ENCODE data around the gene SNX19.
"Not testable (repeated sequence)": the region's sequence is repeated elsewhere in the genome, so short reads cannot be mapped to it uniquely, and the experiment has no call there.

The SNX19 gene

DNA sequence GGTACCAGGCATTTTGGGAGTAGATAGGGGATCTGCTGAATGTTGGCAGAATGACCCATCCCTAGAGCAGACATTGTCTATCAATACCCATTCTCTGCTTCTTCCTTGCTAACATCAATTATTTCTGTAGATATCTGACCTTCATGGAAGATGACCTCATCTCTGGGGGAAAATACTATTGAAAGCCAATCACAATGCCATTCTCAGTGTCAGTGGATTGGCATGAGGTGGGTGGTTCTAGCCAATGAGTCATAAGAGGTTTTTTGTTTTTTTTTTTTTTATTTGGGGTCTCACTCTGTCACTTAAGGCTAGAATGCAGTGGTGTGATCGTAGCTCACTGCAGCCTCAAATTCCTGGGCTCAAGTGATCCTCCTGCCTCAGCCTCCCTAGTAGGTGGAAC is 42.5 kb downstream of the SNX19 start:
- DNase-seq (ENCODE audit: low read depth in 2 of 2) = no peak

DNA sequence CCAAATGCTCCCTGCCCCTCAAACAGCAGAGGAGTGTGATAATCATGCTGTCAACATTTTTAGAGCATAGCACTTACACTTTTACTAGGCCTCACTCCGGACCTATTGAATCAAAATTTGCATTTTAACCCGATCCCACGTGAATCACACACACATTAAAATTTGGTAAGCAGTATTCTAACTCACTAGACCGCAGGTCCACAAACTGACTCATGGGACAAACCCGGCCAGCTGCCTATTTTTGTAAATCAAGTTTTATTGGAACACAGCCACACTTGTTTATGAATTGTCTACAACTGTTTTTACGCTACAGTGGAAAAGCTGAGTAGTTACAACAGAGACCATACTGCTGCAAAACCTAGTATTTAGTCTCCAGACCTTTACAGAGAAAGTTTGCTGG is 43.3 kb downstream of the SNX19 start:
- DNase-seq (ENCODE audit: low read depth in 2 of 2) = no peak

GRCh38 chr11:130872513-130872912 is 43.8 kb downstream of the SNX19 start:
- no peak for DNase-seq (ENCODE audit: low read depth in 2 of 2)

- DNase-seq (ENCODE audit: low read depth in 2 of 2) = no peak
These were observed 44.2 kb downstream of the SNX19 start for GRCh38 chr11:130872102-130872501.

DNA sequence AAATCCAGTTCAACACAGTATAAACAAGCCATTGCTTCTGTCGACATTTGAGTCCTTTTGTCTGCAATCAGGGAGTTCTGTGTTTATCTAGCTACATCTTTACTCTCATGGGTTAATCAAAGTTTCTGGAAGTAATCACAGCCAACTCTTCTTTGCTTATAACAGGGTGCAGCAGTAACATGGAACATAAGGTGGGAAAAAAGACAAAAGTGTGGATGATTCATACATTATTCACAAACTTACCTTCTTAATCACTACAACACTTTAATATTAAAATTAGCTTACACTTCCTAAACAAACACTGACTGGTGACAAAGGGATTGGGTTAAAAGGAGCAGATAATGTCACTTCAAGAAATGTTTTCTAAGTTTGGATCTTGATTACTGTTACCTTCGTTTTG is 44.7 kb downstream of the SNX19 start:
- no peak for DNase-seq (ENCODE audit: low read depth in 2 of 2)

DNA sequence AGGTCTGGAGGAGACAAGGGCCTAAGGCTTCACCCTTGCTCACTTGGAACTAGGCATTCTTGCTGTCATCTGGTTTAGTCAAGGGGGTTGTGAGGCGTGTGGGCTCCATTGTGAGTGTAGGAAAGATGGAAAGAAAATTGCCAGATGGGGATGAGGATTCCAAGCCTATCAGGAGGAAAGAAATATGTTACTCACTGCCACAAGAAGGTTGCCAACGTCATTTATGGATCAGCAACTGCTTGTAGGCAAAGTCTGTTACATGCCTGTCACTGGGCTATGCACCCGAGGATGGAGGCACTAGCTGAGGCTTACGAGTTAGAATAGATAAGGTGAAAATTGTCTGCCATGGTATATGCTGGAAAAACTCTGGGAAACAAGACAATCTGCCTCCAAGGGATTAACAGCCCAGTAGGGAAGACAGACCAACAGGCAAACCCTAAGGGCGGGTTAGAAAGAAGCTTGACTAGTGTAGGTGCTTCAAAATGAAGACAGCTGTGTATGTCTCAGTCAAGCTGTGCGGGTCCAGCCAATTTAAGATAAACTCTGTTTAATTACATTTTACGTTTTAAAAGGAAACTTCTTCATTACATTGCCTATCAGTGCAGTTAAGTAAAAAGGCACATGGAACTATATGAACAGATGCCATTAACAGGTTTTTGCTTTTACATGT is 47.4 kb downstream of the SNX19 start:
- no peak for DNase-seq (ENCODE audit: low read depth in 2 of 2)

DNA sequence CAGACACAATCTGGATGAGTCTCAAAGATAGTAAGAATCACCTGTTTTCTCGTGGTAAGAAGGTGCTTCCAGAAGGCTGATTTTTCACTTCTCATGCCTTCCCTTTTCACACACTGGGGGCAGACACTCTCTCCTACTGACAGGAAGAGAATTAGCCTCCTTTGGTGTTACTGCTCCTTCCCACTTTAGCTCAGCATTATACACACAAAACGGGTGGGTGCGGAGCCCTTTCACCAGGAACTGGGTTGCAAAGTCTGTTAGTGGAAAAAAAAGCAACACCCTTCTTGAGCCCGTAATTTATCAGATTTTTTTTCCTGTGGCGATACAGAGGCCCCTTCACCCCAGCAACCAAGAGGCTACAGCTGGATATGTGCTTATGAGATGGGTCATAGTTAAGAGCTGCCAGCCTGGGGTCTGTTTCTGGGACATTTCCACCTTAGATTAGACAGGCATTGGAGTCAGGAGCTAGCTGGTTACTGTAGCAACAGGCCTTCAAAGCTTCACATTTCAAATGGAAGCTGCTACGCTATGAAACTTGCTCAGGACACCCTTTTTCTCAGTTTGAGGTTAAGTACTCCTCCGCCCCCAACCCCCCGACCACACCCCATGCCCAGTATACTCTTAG is 48.1 kb downstream of the SNX19 start:
- no peak for DNase-seq (ENCODE audit: low read depth in 2 of 2)

GRCh38 chr11:130866831-130867230 is 49.4 kb downstream of the SNX19 start:
- no peak for DNase-seq (ENCODE audit: low read depth in 2 of 2)

GRCh38 chr11:130865774-130866114 is 50.5 kb downstream of the SNX19 start:
- DNase-seq (ENCODE audit: low read depth in 2 of 2) = no peak

DNA sequence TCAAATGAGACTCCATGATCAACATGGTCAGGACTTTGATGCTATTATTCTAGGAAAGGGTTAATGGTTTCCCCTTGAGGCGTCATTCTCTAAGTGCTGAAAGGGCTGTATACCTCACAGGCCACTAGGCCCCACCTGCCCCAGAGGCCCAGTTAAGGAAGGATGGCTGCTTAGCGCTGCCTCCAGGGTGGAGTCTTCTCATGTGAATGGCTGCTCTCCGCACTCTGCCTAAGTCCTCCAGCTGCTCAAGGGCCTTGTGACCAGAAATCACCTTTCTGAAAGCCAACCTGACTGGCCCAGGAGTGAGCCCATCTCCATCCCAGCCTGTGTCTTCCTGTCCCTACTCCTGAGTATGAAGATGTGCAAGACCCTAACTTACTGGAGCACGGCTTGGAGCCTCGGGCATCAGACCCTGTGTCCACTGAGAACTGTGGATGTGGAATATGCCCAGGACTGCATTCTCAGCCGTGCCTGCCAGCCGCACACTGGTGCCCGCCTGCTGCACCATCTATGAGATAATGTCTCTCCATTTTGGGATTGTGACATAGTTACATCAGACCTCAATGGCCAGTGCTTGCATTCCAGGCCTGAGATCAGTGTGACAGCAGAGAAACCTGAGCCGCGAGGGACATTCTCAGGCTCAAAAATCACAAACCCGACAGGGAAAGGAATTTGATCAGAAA is 51.0 kb downstream of the SNX19 start:
- DNase-seq (ENCODE audit: low read depth in 2 of 2) = no peak

GRCh38 chr11:130861902-130862860 is 54.1 kb downstream of the SNX19 start:
- peak; percentile 78 for DNase-seq (ENCODE audit: low read depth in 2 of 2)

DNA sequence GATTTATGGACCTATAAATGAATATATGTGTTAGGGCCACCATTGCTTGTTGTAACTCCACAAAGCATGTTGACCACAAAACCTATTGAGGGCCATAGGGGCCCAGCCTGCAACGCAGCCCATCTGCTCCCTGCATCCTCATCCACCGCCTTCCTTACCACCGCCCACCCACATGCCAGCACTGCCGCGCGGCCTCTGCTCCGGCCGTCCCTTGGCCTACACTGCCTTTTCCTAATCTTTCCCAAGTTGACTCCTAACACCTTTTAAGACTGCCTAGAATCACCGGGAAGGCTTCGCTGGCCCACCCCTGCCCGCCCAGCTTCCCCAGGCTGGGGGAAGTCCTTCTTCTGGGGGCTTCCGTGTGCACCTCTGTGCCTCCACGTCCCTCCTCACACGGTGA is 55.0 kb downstream of the SNX19 start:
- no peak for DNase-seq (ENCODE audit: low read depth in 2 of 2)

- no peak for DNase-seq (ENCODE audit: low read depth in 2 of 2)
These were observed 56.4 kb downstream of the SNX19 start for GRCh38 chr11:130859886-130860285.

GRCh38 chr11:130858215-130858614 is 58.1 kb downstream of the SNX19 start:
- DNase-seq (ENCODE audit: low read depth in 2 of 2) = no peak

DNA sequence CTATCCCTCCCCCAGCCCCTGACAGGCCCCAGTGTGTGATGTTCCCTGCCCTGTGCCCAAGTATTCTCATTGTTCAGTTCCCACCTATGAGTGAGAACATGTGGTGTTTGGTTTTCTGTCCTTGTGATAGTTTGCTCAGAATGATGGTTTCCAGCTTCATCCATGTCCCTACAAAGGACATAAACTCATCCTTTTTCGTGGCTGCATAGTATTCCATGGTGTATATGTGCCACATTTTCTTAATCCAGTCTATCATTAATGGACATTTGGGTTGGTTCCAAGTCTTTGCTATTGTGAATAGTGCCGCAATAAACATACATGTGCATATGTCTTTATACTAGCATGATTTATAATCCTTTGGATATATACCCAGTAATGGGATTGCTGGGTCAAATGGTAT is 60.6 kb downstream of the SNX19 start:
- DNase-seq (ENCODE audit: low read depth in 2 of 2) = not testable (repeated sequence)

DNA sequence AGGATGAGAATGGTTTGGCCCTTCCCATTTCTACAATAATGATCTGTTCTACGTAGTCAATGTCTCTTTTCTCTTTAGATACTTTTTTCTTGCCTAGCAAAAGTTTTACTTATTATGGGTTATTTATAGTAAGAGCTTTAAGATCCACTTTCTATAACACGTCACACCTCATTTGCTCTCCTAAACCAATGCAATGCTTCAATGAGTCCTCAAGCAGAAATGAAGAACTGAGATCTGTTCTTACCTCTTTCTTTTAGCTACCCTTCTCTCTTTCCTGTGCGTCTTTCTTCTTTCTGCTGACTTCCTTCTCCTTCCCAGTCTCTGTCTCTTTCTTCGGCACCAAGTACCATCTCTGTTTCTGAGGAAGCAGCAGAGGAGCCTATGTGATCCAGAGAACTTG is 61.8 kb downstream of the SNX19 start:
- no peak for DNase-seq (ENCODE audit: low read depth in 2 of 2)

GRCh38 chr11:130852589-130852988 is 63.7 kb downstream of the SNX19 start:
- no peak for DNase-seq (ENCODE audit: low read depth in 2 of 2)

- DNase-seq (ENCODE audit: low read depth in 2 of 2) = no peak
These were observed 65.9 kb downstream of the SNX19 start for GRCh38 chr11:130850185-130850944.

DNA sequence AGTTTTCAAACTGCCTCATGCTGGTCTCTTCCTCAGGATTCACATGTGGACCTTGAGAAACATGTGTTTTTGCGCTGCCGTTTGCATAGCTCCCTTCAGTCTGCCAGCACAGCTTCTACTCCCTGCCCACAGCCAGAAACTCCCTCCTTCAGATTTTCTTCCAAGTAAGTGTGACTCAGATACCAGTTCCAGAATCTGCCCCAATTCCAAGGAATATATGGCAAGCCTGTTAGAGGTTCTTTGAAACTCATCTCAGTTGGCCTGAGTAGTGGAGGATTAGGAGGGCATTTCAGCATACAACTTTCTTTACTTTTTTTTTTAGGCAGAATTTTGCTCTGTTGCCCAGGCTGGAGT is 67.1 kb downstream of the SNX19 start:
- DNase-seq (ENCODE audit: low read depth in 2 of 2) = no peak

DNA sequence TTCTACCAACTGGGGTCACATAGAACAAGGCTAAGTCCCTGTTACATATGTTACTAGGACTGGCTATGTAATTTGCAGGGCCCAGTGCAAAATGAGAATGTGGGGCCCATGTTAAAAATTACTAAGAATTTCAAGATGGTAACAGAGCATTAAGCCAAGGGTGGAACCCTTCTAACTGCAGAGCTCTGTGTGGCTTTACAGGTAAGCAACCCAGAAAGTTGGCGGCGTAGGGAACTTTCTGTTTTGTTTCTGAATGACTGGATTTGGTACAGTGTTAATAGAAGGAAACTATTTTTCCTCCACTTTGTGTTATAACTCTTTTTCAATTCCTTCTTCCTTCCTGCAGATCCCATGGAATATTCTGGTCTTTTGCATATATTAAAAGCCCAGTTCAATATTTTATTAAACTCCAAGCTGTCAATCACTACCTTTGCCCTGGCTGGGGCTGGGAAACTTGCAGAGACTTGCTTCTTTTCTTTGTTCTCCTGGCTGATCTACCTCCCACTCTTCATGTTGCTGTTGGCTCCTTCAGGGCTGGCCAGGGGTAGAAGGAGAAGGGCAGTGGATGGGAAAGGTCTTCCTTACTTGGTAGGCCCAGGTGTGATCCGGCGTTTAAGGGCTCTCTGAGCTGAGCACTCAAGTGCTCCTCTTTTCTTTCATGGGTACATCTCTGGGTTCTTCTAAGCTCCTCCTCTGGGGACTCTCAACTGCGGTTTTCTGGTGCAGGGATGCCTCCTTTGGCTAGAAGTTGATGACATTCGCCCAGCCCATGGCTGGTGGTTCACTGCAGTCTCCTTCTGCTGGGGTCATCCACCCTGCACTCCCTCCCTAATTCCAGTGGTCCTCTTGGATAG is 67.7 kb downstream of the SNX19 start:
- DNase-seq (ENCODE audit: low read depth in 2 of 2) = no peak

- no peak for DNase-seq (ENCODE audit: low read depth in 2 of 2)
These were observed 68.8 kb downstream of the SNX19 start for GRCh38 chr11:130847517-130847916.

Measured in activated CD4-positive, alpha-beta T cell treated with anti-CD3 and anti-CD28 coated beads for 24 hours (primary cell).